HG03066 (cell line): Measurements from ENCODE around the gene MTG1.
"Not testable (repeated sequence)": the region's sequence is repeated elsewhere in the genome, so short reads cannot be mapped to it uniquely, and the experiment has no call there.

Experiments used
- ATAC-seq: cut with Tn5 transposase; IDR thresholded peaks from one replicate; pipeline ENCODE4 v1.9.1; 2021; ENCODE audit warnings: low read depth; ENCODE audit not compliant: unreplicated experiment

The MTG1 gene

GRCh38 chr10:133422223-133422806 lies 28.4 kb downstream of the MTG1 start:
- no peak for ATAC-seq

DNA sequence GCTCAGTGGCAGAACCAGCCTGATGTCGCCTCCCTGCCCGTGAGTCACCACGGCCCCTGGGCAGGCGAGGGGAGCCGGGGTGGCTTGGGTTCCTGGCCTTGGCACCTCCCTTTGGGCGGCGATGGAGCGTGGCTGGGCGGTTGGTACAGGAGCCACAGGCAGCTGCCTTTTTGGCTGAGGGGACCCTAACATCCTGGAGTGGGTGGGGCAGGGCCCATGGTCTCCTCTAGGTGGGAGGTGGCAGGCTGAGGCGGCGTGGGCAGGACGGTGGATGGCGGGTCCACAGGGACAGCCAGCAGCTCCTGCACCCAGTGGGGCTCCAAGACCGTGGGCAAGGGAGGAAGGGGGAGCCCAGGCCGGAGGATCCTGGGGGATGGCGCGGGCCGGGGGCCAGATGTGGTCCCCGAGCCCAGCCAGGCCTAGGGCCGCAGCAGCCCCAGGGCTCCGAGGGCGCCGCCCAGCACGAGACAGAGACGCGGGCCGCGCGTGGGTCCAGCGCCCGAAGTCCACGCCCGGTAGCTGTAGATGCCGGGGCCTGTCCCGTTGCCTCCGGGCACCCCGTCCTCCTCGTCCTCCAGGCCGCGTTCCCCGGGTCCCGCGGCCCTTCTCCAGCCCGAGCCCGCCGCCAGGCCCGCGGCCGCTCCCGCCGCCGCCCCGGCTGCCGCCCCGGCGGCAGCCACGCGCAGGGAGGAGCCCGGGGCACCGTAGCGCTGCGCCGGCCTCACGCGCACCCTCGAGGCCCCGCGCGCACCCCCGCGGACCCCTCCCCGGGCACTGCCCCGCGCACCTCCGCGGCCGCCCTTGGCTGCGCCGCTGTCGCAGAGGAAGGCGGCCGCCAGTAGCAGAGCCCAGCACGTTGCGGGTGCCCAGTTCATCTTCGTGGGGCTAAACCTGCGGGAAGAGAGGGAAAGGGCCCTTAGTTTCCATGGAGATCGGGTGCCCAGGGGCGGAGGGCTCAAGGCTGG lies 29.1 kb downstream of the MTG1 start:
- no peak for ATAC-seq

- ATAC-seq: not testable (repeated sequence)
These were observed 30.1 kb downstream of the MTG1 start for GRCh38 chr10:133424102-133424501.

- not testable (repeated sequence) for ATAC-seq
These were observed 30.6 kb downstream of the MTG1 start, which contains the start of gene SPRN for GRCh38 chr10:133424601-133425000. Gene SPRN (minus strand): TSS chr10:133424625. CDS start chr10:133423681, 944 bp downstream.

DNA sequence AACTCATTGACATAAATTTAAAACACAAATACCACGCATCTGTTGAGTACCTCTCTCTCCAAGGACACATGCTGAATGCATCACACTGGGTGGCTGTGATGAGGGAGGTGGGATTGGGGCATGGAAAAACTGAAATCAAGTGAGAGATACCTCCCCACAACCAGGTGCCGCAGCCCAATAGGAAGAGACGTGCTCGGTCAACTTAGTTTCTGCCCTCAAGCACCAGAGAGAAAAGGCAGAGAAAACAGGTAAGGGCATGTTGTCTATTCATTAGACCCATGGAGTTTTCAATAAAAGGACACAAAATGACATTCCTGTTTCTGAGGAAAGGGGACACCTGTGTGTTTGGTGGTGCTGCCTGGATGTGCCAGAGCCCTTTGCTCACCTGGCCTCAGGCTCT lies 35.6 kb downstream of the MTG1 start:
- not testable (repeated sequence) for ATAC-seq

DNA sequence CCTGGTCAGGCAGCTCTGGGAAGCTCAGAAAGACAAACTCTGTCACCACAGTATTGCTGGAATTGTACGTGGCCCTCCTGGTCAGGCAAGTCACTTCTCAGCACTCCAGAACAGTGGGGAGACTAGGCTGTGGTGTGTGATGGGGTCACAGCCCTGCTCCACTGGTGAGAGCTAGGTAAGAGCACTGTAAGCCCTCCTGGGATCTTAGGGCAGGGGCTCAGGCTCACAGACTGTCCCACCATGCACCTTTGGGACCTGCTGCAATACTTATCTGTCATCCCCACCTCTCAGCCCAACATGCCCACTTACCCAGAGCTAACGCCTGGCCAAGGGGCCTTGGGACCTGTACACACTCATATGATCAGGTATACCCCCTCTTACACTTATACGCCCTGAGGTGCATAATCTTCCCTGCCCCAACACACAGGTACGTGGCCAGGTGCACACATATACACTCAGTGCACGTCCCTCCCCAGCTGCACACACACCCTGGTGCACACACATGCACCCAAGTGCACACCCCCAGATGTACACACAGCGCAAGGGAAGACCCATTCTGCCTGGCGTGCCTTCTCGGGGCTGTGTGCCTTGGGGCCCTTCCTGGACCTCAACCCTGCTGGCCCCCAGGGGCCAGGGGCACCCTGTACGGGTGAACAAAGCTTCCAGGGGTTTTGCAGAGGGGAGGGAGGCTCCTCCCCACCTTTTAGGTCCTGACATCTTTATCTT lies 38.1 kb downstream of the MTG1 start:
- not testable (repeated sequence) for ATAC-seq

DNA sequence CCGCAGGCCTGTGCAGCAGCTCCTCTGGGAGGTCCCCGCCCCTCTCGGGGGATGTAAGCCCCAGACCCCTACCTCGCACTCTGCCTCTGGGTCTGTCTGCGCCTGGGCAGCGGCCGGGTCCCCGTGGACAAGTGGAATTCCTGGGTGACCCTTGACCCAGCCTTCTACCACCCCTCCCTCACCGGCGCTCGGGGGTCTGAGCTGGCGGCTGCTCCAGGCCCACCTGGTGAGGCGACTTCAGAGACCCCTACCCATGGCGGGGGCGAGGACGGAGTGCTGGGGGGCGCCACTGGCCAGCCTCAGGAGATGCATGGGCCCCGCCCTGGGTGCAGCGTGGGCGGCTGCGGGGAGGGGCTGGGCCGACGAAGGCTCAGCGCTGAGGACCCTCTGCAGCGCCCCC lies 38.8 kb downstream of the MTG1 start:
- ATAC-seq: not testable (repeated sequence)

GRCh38 chr10:133438711-133439273 lies 44.8 kb downstream of the MTG1 start:
- ATAC-seq: no peak

GRCh38 chr10:133439517-133440461 lies 45.8 kb downstream of the MTG1 start:
- no peak for ATAC-seq

GRCh38 chr10:133440633-133441285 lies 46.8 kb downstream of the MTG1 start:
- no peak for ATAC-seq

- ATAC-seq: not testable (repeated sequence)
These were observed 47.4 kb downstream of the MTG1 start for GRCh38 chr10:133441356-133441755.

GRCh38 chr10:133441780-133442179 lies 47.8 kb downstream of the MTG1 start:
- no peak for ATAC-seq

DNA sequence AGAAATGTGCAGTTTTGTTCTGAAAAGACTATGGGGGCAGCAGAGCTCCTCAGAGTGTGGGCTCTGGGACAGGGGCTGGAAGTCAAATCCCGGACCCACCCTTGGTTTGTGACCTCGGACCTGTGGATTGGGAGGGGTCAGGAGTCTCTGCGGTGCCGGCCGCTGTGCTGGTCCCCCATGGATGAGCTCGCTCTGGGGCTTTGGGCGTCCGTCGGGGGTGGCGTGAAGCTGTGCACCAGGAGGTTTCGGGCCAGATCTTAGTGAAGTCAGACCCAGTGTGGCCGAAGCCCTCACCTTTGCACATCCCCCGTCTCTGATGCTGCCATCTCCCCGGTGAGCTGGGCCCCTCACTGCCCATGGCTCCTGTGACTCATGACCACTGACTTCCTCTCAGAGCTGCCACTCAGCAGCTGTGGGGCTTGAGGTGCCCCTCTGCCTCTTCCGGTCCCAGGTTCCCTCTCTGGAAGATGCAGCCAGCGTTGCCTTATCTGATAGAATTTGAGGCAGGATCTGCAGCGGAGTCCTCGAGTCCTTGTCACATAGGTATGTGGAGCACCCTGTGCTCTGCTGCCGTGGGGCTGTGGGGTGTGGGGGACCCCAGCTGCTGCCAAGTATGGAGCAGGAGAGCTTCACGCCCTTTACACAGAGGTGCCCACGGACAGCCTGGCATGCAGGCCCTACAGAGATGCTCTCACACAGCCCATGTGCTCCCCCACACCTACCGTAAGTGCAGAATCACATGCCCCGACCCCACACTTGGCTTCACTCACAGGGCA lies 48.4 kb downstream of the MTG1 start:
- no peak for ATAC-seq

DNA sequence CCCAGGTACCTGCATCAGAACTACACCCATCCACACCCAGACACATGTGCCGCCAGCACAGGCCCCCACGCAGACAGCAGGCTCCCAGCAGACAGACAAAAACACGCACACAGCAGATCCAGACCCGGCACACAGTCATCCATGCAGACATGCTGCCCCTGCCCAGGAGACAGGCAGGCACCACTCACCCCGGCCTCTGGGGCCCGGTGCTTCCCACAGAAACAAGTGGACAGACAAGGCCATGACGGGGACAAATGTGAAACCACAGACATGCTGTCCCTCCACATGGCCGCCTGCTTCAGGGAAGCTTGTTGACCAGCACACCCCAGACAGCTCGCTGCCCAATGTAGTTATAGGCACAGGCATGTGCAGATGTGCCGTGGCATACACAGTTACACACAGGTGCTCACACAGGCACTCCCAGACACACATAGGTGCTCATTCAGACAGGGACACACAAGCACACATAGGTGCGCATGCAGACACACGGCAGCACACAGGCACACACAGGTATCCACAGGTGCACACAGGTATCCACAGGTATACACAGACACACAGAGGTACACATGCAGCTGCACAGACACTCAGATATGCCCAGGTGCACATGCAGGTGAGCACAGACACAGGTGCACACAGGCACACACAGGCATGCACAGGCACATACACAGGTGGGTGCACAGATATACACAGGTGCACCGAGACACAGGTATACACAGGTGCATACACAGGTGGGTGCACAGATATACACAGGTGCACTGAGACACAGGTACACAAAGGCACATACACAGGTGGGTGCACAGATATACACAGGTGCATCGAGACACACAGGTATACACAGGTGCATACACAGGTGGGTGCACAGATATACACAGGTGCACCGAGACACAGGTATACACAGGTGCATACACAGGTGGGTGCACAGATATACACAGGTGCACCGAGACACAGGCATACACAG lies 49.3 kb downstream of the MTG1 start:
- ATAC-seq: no peak

GRCh38 chr10:133444342-133445267 lies 50.6 kb downstream of the MTG1 start:
- no peak for ATAC-seq

DNA sequence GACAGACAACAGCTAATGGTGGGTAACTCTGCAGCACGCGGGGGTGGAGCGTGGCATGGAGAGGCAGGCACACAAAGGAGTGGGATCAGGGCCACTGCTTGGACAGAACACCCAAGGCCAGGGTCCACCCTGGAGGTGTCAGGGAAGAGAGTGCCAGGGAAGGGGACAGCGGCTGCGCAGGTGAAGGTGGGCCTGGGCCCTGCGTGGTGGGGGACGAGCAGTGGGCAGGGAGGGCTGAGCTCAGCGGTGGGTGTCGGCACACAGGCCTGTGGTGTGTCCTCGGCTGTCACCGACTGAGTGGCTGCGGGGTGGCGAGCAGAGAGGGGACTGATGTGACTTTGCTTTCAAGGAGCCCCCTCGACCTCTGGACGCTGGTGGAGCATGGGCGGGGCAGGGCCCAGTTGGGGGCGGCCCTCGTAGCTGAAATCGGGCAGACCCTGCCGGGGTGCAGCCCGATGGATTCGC lies 51.3 kb downstream of the MTG1 start:
- no peak for ATAC-seq
